HG02852 (cell line): ENCODE measurements around the gene GSN.

Experiments used
- ATAC-seq: cut with Tn5 transposase; IDR thresholded peaks from one replicate; pipeline ENCODE4 v1.9.1; 2021; ENCODE audit warnings: mild to moderate bottlenecking, moderate library complexity; ENCODE audit not compliant: unreplicated experiment

The GSN gene

DNA sequence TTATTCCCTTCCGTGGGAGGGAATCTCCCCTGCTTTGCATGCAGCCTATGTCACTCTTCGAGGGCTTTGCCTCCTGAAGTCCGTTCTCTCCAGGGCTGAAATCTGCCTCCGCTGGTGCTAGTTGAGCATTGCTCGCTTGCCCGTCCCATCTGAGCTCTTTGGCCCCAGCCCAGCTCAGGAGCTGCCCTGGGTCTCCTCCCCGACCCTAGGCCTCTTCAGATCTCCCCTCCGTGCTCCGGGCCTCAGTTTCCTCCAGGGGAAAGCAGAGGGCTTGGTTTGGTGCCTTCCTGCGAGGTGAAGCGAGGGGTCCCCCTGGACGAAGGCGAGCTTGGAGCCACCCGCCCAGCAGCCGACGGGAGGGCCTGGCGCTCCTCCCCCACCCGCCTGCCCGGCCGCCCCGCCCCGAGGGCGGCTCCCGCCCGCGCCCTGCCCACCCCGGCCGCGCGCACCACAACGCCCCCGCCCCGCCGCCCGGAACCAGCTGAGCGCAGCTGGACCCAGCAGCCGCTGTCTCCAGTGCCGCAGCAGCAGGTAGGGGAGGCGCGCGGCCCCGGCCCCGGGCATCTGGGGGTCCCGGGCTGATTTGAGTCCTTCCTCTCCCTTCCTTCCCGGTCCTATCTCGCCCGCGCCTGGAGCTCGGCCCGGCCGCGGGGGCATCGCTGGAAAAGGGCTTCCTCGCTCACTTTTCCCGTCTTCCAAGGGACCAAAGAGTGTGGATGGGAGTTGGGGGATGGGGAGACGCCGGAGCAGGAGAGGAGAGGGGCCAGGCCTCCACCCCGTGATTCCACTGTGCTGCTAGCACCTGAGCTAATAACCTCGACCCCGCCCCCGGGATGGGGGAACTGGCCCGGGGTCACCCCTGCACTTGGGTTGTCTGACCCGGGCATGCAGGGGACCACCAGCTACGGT, at the start of gene GSN:
Gene GSN, plus strand, starts transcription at position 474 of the 909 bp plus-strand sequence. CDS start 33,810 bp downstream, outside the sequence.
- peak; percentile 63 for ATAC-seq

DNA sequence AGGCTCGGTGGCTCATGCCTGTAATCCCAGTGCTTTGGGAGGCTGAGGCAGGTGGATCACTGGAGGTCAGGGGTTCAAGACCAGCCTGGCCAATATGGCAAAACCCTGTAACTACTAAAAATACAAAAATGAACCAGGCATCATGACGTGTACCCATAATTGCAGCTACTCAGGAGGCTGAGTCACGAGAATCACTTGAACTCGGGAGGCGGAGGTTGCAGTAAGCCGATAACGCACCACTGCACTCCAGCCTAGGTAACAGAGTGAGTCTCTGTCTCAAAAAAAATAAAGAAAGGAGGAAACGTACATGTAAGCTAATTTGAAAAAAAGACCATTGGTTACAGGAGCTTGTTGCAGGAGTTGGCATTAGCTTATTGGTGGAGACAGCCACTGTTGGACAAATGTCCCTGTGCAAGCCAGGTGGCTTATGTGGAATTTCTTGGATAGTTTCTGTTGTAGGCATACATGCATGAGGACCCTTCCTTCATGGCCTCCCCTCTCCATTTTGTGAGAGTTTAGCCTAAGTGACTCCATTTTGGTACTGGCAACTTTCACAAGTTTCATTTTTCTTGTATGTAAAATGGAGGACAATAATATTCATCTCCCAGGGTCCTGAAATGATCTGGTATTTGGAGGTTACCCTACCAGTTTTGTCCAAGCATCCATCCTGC, 49.5 kb upstream of the GSN start:
- peak; percentile 8 for ATAC-seq

DNA sequence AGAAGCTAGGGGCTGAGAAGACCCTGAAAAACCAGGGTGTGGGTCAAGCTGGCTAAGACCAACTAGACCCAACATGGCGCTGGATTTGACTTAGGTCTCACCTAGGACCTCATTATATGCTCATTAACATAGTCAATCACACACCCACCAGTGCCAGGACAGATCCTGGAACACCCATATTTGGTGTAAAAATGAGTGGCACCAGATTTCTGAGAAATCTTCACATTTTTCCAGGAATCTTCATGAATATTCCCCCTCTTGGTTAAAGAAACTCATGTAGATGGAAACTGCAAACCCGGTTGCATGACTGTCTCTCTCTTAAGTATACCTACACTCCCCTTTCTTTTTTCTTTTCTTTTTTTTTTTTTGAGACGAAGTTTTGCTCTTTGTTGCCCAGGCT, 48.4 kb upstream of the GSN start:
- ATAC-seq = no peak

DNA sequence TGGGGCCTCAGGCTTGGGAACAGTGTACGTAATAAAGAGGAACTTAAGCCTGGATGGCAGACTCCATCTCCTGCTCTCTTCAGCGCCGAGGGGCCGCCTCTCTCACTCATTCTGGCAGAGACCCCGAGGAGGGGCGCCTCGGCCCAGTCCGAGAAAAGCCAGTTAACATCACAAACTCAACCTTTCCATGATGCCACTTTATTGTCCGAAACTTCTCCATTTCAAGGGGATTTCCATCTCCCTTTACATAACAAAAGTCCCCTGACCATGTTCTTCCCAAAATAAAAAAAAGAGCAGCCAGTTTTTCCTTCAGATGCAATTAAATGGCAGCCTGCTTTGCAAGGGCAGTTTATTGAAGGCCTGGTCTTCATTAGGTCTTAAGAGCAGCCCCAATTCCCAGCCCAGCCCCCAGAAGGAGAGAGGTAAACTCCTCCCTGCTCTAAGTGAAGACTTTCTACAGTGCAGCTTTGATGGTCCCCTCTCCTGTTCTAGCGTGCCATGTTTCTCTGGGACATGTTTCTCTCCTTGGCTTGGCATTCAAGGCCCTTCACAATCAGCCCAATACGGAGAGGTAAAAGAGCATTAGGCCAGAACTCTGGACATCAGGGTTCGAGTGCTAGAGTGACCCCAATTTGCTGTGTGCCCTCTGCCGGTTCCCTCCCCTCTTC, 46.8 kb upstream of the GSN start:
- no peak for ATAC-seq

DNA sequence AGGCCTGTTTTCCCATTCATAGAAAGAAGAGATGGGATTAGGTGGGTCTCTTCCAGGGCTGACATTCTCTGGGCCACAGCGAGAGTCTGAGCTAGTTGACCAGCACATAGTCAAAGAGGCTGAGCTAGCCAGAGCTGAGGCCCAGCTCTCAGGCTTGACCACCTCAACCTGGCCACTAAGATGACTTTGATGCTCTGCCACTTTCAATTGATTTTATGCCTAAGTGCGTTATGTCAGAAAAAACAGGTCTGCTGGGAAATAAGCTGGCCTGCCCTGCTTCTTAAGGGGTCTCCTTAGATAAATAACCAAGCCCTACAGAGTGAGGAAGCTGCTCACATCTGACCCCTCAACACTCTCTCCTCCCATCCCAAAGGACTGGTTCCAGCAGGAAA, 46.3 kb upstream of the GSN start:
- no peak for ATAC-seq

DNA sequence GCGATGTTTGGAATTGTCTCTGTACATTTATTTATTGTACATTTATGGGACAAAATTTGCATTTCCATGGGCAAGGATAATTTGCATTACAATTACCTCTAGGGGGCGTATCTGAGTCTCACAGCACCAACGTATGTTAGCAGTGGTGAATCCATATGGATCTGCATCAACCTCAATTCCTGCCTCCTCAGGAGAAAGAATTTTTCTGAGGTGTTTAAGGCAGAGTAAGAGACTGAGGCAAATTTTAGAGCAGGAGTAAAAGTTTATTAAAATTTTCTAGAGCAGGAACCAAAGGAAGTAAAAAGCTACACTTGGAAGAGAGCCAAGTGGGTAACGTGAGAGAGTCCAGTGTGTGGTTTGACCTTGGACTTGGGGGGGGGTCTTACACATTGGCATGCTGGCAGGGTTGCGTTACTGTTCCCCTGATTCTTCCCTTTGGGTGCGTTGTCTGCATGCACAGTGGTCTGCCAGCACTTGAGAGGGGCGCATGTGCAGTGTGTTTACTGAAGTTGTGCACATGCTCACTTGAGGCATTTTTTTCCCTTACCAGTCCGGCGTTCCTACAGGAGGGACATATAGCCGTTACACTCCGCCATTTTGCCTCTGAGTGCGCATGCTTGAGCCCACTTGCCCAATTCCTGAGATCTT, 45.3 kb upstream of the GSN start:
- ATAC-seq = no peak

DNA sequence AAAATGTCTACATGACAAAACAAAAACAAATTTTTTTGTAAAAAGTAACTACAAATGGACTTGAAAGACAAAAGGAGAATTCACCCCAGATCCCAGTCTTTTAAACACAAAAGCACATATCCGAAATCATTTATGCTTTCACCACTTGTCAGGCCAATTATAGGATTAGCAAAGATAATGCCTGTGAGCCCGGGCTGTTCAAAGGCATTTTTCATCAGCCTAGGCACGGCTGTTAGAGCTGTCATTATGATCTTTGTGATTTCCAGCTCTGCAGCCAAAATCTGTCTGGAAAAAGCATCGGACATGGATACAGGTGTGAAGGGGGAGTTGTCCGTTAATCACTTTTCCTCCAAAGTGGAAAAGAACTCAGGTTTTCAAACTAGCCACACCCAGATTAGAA, 42.7 kb upstream of the GSN start:
- no peak for ATAC-seq

DNA sequence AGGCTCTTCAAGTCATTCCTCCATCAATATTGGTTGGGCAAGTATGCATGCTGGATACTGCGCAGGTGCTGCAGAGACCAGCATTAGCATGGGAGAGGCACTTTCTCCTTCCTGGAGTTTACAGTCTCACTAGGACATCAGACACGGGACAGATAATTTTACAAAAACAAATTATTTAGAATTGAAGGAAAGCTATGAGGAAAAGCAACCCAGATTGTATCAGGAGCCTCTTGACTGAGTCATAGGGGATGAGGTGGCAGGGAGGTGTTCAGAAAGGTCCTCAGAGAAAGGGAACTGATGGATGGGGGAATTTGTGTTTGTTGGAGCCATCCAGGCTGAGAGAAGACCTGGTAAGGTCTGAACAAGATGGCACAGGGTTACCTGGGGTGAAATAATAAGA, 41.8 kb upstream of the GSN start:
- no peak for ATAC-seq

DNA sequence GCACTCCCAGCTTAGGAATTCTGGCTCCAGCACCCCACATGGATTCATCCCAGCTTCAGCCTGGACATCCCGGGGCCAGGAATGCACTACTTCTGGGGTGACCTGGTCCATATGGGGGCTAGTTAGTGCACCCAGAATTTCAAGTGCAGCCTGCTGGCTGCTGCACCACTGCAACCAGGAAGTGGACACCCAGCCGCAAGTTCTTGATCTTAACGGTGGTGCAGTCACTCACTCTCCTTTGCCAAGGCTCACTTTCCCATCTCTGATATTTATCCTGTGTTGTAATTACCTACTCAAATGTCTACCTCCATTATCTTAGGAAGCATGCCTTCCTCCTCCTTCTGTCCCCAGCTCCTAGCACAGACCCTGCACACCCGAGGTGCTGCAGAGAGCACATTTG, 40.1 kb upstream of the GSN start:
- no peak for ATAC-seq

DNA sequence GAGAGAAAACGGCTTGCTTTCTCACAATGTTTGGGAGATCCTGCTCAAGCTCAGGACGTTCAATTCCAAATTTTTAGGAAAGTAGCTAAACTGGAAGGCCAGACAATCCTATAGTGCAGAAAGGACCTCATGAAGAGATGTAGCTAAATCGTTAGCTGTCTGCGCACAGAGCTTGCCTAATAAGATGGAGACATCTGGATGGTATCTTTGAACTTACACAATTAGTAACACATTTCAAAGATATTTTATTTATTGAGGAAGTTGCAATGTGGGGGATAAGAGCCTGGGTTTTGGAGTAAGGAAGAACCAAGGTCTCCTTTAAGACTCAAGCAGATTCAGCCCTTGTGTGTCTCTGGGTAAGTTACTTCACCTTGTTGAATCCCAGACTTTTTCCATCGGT, 37.7 kb upstream of the GSN start:
- no peak for ATAC-seq

DNA sequence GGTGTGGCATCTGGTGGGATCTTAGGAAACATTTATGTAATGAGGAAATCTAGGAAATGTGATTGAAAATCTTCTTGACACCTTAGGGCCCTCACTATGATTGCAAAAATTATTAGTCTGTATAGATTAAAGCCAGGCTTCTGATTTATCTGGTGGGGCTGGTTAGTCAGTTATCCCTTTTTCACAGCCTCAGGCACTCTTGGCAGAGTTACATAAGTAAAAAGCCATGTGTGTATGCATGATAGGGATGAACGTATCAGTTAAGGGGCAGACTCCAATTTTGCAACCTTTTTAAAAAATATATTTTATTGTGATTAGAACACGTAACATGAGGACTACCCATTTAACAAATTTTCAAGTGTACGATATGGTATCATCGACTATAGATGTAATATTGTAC, 35.7 kb upstream of the GSN start:
- ATAC-seq = no peak

DNA sequence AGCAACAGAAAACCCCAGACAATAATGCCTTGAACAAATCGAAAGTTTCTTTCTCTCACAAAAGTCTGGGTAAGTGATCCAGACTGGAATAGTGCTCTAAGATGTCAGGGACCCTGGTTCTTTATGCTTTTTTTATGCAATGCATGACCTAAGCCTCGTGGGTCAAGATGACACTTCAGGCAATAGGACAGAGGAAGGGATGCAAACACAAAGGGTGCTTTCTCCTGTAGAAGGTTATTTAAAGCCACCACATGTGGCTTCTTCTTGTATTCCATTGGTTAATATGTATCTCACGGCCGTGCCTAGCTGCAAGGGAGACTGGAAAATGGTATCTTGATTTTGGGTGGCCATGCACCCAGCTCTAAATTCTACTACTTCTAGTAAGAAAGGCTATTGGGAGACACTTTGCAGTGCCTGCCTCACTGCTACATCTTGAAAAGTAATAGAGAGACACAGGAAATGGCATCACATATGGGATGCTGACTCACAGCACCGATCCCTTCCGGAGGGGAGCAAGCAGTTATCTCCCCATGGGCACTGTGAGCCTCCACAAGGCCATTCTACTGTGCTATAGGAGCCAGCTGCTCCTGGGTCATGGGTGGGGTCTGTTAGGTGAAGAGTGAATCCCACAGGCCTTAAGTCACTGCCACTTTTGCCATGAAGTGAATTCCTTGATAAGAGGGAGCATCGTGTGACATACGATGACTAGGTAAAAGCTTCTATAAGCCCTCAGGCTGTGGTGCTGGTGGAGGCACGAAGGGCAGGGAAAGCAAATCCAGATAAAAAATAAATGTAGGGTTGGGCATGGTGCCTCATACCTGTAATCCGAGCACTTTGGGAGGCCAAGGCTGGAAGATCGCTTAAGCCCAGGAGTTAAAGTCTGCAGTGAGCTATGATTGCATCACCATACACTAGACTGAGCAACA, 33.8 kb upstream of the GSN start:
- no peak for ATAC-seq

DNA sequence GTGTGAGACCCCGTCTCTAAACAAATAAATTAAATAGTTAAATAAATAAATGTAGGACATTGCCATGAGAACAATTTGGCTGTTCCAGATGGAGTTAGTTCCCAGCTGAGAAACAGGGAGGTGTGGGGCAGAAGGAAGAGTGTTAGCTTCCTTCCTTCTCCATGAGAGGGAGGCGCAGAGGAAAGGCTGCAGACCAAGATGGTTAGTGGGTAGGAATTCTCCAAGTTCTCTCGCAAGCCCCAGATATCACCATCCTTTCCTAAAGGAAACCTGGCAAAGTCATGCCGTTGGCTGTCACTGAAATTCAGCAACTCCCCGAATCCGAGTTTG, 33.2 kb upstream of the GSN start:
- ATAC-seq = no peak

DNA sequence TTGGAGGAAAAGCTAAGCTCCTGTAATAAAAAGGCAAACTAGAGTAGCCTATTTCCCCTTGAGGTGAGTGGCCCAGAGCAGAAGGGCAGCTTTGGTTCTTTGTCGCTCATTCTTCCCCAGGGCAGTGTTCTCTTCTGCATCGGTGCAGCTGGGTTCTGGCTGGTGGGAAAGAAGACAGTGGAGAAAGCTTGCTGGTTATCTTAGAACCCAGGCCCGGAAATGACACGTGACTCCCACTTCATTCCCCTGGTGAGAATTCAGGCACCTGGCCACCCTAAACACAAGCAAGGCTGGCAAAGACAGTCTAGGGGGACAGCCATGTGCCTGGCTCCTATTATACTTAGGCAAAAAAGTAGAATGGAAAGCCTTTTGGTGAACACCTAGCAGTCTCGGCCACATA, 32.5 kb upstream of the GSN start:
- ATAC-seq = no peak

DNA sequence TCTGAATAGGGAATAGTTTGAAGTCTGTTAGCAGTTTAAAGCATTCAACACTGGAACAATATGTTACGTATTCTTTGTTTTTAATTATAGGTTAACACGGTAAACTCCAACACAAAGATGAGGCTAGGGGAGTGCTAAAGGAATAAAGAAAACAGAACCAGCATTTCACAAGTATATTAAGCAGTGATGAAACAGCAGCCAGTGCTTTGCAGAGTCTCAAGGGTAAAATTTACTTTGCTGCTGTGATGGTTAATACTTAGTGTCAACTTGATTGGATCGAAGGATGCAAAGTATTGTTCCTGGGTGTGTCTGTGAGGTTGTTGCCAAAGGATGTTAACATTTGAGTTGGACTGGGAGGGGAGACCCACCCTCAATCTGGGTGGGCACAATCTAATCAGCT, 30.0 kb upstream of the GSN start:
- ATAC-seq = no peak

DNA sequence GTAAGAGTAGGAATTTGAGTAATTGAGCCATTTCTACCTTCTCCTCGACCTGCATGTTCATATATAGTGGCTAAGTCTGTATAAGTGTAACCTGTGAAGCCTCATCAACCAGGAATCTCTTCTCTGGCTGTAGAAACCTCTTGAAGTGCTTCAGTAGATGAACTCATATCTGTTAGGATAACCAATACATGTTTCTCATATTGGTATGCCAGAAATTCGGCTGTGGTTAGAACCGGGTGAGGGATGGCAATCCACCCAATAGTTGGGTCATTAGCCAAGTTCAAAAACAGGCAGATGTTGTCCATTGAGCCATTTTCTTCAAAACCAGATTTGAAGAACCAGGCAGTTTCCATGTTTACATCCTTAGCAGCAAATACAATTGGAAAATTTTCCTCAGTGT, 28.9 kb upstream of the GSN start:
- no peak for ATAC-seq

DNA sequence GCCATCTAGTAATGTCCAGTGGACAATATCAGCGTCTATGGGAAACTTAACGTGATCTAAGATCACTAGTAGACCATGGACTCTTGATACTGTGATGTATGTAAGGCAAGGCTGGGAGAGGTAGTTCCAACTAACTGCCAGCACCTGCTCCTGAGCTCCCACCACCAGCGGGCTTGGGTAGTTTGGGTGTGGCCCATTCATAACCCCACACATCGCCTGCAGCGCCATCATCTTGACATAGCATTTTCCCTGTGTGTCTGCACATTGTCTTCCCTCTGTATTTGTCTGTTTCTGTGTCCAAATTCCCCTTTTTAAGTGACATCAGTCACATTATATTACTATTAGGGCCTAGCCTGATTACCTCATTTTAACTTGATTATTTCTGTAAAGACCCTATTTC, 28.1 kb upstream of the GSN start:
- no peak for ATAC-seq

DNA sequence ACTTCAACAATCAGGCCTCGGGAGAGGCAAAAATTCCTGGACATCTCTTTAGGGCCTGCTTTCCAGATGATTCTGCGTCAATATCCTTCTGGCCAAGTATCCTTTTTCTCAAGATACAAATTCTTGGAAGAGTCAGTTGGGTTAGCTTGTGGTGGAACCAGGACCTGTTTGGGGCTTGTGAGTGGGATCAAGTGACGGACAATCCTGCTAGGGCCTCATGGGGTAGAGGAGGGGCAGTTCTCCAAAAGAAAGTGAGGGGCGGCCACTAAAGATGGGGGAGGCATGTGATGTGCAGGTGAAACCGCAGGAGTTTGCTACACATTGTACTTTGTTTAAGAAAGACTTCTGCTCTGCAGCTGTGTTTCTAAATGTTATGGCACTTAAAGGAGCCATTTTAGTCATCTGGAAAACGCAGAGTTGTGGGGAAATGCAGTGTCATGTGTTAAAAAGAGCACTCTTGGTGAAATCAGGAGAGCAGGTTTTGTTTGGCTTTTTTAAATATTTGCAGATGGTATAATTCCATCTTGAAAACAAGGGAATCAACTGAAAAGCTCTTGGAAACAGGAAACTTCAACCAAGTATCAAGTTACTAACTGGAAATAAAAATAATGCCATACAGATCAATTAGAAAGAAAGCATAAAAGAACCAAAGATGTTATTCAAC, 27.4 kb upstream of the GSN start:
- ATAC-seq = no peak

DNA sequence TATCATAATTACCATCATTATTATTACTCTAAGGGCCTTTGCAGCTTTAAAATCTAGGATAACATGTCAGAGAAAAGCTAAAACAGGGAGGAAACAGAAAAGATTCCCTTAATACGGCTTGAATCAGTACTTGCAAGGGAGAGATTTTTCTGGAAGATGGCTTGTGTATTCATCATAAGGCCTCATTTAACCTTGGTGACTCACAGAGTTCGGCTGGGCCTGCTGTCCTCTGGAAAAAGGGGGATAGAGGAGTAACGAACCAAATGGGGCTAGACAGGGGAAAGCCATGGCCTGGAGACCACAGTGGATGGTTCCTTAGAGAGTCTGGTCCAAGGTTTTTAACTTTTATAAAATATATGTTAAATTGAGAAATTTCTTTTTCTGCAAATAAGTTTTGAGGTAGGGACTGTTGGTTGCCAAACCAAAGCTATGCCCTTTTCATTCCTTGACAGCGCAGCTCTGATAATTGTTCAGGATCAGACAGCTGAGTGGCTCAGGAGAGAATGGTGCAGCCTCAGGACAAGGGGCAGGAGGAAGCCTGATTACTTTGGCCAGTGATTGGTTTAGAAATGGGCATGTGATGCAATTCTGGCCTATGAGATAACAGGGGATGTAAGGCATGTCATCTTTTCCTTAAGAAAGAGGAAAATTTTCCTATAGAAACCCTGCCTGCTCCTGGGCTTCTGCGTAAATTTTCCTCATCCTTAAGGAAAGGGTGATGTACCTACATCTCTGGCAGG, 25.6 kb upstream of the GSN start:
- ATAC-seq = no peak
